Ovary (tissue), 3 donors: ENCODE measurements around the gene BSPRY.

Source experiments
- EP300 ChIP-seq: sonication (generic); formaldehyde crosslinking; IDR thresholded peaks from one replicate; pipeline ENCODE4 v1.6.1; 2017; ENCODE audit warnings: antibody characterized with exemption
- POLR2A ChIP-seq: fragments of 450-650 bp; IDR thresholded peaks from one replicate; pipeline ENCODE4 v1.6.1; 2017; ENCODE audit warnings: antibody characterized with exemption, mild to moderate bottlenecking, moderate library complexity
- TF ChIP-seq, protein P1 (sequence below), 3 donors: fragments of 450-650 bp in 2 of 3; fragments of 200-600 bp in 1 of 3; IDR thresholded peaks; one replicate each; pipeline versions ENCODE4 v1.5.1 to v1.8.0; 2016 to 2022; ENCODE audit warnings: antibody characterized with exemption in 3 of 3, mild to moderate bottlenecking in 1 of 3
- donor health status: DM: no; HTN: no; CAD: no.

DNA sequence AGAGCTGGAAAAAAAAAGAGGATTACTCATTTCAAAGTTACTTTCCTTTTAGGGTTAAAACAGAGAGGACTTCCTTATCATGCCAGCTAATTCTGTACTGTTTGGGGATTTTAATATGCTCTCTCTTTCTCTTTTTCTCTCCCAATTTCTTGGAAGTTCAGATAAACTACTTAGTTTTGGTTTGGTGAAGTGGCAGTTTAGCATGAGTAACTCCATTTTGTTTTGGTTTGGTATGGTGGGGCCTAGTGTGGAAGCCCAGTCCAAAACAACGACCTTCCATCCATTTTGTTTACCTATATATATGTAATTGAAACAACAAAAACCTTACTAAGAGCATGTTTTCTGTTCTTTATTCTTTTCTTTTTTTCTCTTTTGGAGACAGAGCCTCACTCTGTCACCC lies 3.7 kb upstream of the BSPRY start:
- TF ChIP-seq, protein P1, sequence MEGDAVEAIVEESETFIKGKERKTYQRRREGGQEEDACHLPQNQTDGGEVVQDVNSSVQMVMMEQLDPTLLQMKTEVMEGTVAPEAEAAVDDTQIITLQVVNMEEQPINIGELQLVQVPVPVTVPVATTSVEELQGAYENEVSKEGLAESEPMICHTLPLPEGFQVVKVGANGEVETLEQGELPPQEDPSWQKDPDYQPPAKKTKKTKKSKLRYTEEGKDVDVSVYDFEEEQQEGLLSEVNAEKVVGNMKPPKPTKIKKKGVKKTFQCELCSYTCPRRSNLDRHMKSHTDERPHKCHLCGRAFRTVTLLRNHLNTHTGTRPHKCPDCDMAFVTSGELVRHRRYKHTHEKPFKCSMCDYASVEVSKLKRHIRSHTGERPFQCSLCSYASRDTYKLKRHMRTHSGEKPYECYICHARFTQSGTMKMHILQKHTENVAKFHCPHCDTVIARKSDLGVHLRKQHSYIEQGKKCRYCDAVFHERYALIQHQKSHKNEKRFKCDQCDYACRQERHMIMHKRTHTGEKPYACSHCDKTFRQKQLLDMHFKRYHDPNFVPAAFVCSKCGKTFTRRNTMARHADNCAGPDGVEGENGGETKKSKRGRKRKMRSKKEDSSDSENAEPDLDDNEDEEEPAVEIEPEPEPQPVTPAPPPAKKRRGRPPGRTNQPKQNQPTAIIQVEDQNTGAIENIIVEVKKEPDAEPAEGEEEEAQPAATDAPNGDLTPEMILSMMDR (IDR thresholded peaks at IDR 0.05): no peak
- TF ChIP-seq POLR2A (no peak), EP300 (no peak)
